GM18517 (cell line): ENCODE data around the gene KITLG.
"Not testable (repeated sequence)": the region's sequence is repeated elsewhere in the genome, so short reads cannot be mapped to it uniquely, and the experiment has no call there.

Experiments
- ATAC-seq: cut with Tn5 transposase; IDR thresholded peaks from one replicate; pipeline ENCODE4 v1.9.1; 2021; ENCODE audit warnings: mild to moderate bottlenecking, moderate library complexity; ENCODE audit not compliant: unreplicated experiment

KITLG gene, protein sequence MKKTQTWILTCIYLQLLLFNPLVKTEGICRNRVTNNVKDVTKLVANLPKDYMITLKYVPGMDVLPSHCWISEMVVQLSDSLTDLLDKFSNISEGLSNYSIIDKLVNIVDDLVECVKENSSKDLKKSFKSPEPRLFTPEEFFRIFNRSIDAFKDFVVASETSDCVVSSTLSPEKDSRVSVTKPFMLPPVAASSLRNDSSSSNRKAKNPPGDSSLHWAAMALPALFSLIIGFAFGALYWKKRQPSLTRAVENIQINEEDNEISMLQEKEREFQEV

GRCh38 chr12:88580051-88580871, at the start of gene KITLG:
KITLG (minus strand) TSS chr12:88580471; CDS start chr12:88580278, 193 bp downstream.
- no peak for ATAC-seq

DNA sequence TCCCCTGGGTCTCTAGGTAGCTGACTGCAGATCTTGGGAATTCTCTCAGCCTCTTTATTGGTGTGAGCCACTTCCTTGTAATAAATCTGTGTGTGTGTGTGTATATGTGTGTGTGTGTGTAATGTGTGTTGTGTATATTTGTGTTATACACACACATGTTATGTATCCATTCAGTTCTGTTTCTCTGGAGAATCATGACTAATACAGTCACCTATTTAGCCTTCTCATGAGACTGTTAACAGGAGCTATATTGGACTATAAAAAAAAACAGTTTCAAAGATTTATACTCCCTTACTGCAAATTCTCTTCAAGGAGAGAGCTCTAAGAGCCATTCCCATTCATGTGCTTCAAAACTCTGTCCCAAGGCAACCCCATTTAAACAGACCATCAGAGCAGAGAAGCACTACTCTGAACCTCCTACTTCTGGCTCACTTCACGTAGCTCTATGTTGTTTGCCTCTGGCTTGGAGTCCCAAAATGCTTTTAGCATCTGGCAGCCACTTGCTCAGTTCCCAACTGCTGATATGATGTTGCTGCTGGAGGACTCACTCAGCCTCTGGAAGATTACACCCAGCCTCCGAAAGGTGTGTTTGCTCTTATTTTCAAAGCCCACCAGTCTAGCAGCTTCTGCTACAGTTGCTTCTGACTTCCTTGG, 48.7 kb upstream of the KITLG start:
- no peak for ATAC-seq

DNA sequence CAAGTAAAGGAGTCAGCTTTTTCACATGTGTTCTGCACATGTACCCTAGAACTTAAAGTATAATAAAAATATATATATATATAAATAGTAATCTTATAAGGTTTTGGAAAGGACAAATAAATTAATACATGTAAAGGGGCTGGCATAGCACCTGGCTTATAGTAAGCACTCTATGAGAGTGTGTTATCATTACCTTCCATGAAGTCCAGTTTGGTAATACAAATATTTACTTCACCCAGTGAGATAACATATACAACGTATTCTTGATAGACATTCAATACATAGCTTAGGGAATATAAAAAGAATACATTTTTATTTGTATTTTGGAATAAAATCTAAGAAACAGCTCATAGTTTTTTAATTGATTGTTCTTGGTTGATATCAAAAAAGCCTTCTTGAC, 47.8 kb upstream of the KITLG start:
- not testable (repeated sequence) for ATAC-seq

DNA sequence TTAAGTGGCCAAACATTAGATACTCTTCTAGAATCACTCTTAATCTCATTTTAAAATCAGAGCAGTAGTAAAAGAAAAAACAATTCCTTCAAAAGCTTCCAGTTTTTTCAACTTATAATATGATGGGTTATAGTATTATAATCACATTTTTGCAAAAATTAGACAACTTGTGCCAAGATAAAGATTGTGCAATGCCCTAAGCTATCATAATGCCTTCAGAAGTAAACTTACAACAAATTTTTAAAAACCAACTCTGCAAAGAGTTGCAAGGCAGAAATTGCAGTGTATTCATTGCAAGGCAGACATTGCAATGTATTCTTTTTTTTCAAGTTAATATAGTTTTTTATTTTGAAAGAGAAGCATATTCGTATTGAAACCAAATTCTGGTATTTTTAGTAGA, 47.2 kb upstream of the KITLG start:
- no peak for ATAC-seq

DNA sequence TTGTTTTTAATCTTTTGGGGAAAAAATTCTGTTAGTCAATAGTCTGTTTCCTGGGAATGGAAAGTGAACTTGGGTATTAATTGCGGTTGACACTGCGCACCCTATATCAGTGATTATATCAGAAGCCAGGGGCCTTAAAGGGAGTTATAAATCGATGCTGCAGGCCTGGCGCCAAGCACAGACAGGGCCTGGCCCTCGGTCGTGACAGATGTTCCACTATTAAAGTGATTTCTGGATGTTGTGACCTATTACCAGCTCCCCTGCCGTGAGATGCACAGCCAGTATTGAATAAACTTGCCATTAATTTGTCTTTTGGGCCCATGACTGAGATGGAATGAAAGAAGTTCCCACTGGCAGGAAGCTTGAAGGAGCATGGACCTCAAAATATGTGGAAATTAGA, 45.1 kb upstream of the KITLG start:
- no peak for ATAC-seq

DNA sequence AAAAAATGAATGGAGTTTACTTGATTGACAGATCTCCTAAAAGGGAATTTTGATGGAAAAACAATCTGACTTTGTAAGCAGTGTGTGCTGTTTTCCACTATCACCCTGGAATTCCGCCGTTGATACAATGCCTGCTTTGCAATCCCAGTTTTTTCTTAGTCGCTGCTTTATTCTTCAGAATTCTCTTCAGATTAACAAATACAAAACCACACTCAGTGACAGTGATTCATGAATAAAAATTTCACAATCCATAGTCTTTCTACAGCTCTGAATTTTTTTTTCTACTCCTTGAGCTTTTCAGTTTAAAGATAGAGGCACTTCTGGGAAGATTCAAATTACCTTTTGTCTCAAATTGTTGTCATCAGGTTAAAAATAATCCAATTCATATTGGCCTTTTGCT, 44.6 kb upstream of the KITLG start:
- ATAC-seq: no peak

GRCh38 chr12:88623777-88624548, 43.7 kb upstream of the KITLG start:
- ATAC-seq: no peak

GRCh38 chr12:88617352-88617751, 37.1 kb upstream of the KITLG start:
- no peak for ATAC-seq

DNA sequence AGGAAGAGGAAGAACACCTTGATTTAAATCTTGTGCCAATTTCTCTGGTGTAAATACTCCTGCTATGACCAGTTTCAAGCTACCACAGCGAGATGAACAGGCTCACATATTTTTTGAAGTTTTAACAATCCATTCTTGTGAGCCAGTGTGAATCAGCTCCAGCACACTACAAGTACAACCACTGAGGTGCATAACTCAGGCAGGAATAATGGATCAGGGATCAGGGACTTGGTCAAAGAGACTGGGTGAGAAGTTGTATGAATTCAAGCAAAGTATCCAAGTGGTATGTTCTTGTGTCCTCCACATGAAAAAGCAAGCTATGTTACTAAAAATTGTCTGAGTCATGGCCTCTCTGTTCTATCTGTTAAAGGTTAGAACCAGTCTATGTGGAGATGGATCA, 35.2 kb upstream of the KITLG start:
- no peak for ATAC-seq

DNA sequence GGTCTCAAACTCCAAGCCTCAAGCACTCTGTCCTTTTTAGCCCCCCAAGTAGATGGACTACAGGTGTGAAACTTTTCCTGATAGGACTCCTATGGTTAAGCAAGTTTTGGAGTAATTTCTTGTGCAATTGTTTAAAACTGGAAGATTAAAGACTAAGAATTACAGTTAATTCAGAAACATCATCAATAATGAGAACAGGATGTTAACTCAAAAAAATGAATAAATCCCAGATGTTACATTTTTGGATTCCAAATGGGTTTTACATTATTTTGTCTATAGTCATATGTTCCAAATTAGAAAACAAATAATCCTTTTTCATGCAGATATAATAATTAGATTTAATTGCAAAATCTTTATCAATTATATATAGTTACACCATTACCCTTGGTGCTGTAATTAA, 24.4 kb upstream of the KITLG start:
- ATAC-seq: no peak

GRCh38 chr12:88600272-88600671, 20.0 kb upstream of the KITLG start:
- no peak for ATAC-seq

DNA sequence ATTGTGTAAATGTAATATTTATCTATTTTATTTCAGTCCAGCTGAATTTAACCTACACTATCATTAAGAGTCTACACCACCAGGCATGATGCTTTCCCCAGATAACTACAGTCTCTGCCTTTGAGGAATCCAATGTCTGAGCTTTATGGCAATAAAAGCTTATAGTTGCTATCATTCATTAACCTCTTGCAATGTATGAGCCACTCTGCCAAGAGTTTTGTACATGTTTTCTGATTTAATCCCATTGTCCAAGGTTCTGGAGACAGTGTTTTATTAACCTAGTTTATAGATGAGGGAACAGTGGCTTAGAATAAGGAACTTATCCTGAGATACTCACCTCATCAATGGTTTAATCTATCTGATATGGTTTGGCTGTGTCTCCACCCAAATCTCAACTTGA, 17.1 kb upstream of the KITLG start:
- no peak for ATAC-seq

DNA sequence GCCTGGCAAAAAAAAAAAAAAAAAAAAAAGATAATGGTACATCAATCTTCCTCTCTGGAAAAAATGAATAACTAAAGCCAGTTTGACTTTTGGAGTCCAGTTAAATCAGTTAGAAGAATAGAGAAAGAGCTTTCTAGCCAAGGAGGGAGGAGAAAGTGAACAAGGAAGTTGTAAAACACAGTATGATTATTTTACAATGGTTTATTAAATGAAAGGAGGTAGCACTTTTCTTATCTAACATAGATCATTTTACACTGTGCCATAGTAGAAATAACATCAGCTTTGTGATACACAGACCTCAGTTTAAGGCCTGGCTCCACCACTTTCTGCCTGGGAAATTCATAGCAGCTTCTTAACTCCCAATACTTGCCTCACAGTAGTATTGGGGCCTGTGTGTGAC, 15.4 kb upstream of the KITLG start:
- no peak for ATAC-seq

DNA sequence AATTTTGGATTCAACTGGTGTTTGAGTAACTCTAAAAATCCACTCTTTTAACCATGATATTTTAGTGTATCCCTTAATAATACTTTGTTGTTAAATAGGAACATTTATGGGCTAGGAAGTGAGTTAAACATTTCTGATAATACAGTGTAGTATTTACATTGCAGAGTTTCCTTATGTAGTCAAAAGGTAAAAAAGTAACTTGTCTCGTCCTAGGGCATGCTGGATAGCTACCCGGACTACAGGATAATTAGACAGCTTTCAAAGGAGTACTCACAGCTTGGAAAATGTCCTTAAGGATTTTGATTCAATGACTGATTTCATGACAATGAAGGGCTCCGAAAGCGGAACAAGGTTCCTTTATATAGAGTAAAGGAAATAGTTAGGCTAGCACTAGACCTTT, 14.5 kb upstream of the KITLG start:
- no peak for ATAC-seq

- no peak for ATAC-seq
Observed at GRCh38 chr12:88591343-88591742, 11.1 kb upstream of the KITLG start.

- no peak for ATAC-seq
Observed at GRCh38 chr12:88590851-88591250, 10.6 kb upstream of the KITLG start.

- no peak for ATAC-seq
Observed at GRCh38 chr12:88585077-88585476, 4.8 kb upstream of the KITLG start.

DNA sequence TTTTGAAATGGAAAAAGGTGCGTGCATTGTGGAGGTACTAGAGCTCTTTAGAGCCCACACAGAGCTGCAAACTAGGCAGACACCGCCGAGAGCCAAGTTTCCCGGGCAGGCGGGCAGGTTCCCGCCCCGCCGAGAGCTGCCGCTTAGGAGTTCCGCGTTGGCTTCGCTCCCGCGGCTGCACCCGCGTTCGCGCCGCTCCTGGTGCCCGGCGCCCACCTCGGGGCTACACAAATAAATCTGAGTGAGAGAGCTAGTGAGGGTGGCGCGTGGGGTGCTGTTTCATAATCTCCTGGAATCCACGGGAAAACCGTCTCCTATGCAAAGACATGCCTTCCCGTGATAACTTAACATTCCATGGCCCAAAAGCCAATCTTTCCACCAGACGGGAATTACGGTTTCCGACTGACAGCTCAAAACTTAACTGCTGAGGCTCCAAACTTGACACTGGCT, 645 bp downstream of the KITLG start:
- no peak for ATAC-seq

- ATAC-seq: no peak
Observed at GRCh38 chr12:88579161-88579517, 1.1 kb downstream of the KITLG start.

- ATAC-seq: no peak
Observed at GRCh38 chr12:88578276-88579160, 1.8 kb downstream of the KITLG start.
